Measurements from ENCODE around the gene EFCAB11. TPM values are rescaled to one million over a fixed set of nuclear protein-coding genes. Genes with fewer than 3 reads are reported as not detected.

Gene EFCAB11
- total RNA-seq, 2 donors from 2014 or later: 8.2 to 9.6 TPM

GRCh38 chr14:89906000-89906399 is 48.5 kb downstream of the EFCAB11 start:
- Histone ChIP-seq H3K27me3 (replicated peaks; ENCODE audit: insufficient read depth) (no peaks in the 10 kb centered on the region), H3K4me3 (no peak overlapping the region), H3K4me1 (replicated peaks) (no peaks in the 10 kb centered on the region), H3K9me3 (no peaks in the 10 kb centered on the region), H3K27ac (no peak overlapping the region), H3K36me3 (no peaks in the 10 kb centered on the region)
- no peak for DNase-seq (ENCODE audit: low spot score)
- TF ChIP-seq CTCF (IDR thresholded peaks at IDR 0.05): no peak
- TF ChIP-seq POLR2AphosphoS5 (IDR thresholded peaks at IDR 0.05): no peak
- no peak for TF ChIP-seq POLR2A (IDR thresholded peaks at IDR 0.05)
- intact Hi-C loops (cut with DNase I): no loop called here

DNA sequence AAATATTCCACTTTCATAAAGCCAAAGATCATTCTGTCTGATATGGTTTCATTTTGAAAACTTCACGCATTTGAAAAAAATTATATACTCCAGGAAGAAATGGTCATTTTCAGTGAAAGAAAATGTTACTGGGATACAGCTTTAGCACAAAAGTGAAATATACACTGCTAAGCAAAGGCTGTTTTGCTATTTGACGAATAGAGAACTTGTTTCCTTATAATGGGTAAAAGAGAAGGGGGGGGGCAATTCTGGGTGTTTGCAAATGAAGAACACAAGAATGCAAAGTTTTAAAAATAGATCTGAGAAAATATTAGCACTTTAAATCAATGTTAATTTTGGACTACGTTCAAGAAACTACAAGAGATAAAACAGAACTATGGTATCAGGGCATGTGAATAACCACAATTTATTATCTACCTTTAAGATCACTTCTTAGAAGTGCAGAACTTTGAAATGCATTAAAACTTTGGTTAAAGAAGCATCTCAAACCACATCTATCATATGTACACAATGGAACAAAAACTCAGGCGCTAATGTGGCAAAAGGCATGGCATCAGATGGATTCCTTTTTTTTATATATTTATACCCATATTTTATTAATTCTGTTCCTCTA is 51.1 kb downstream of the EFCAB11 start:
- no peak overlapping the region for H3K27ac ChIP-seq
- 37% methylated on average over 4 of the region's 4 CpGs for WGBS
- no peaks in the 10 kb centered on the region for H3K36me3 ChIP-seq
- H3K9me3 ChIP-seq: no peaks in the 10 kb centered on the region
- no peak overlapping the region for H3K4me3 ChIP-seq
- no peak for DNase-seq (ENCODE audit: low spot score)
- no peak for TF ChIP-seq CTCF (IDR thresholded peaks at IDR 0.05)
- no peak for TF ChIP-seq POLR2AphosphoS5 (IDR thresholded peaks at IDR 0.05)
- no peak for TF ChIP-seq POLR2A (IDR thresholded peaks at IDR 0.05)
- no peaks in the 10 kb centered on the region for H3K4me1 ChIP-seq (replicated peaks)
- no peaks in the 10 kb centered on the region for H3K27me3 ChIP-seq (replicated peaks; ENCODE audit: insufficient read depth)
- intact Hi-C loops (cut with DNase I): no loop called here

DNA sequence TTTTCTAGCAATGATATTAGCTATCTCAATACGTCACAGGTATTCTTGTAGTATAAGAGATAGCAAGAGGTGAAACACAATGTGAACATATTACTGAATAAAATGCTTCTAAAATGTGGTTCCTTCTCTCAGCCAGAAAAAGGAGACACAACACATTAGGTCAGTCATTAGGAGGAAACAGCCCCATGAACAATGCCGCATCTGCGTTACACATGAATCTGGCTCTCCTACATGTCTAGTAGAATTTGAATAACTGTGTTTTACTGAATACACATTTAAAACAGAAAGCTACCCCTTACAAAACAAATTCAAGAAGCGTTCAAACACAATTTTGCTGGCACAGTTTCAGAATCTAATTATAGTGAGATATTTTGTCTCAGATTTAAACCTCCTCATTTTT is 51.6 kb downstream of the EFCAB11 start:
- H3K4me1 ChIP-seq (replicated peaks): no peaks in the 10 kb centered on the region
- H3K9me3 ChIP-seq: no peaks in the 10 kb centered on the region
- no peak for DNase-seq (ENCODE audit: low spot score)
- TF ChIP-seq POLR2A (IDR thresholded peaks at IDR 0.05) (no peak), POLR2AphosphoS5 (IDR thresholded peaks at IDR 0.05) (no peak), CTCF (IDR thresholded peaks at IDR 0.05) (no peak)
- no peak overlapping the region for H3K4me3 ChIP-seq
- H3K27me3 ChIP-seq (replicated peaks; ENCODE audit: insufficient read depth): no peaks in the 10 kb centered on the region
- intact Hi-C loops (cut with DNase I): no loop called here
- no peak overlapping the region for H3K27ac ChIP-seq
- H3K36me3 ChIP-seq: no peaks in the 10 kb centered on the region
- 61% methylated on average over 4 of the region's 4 CpGs for WGBS

- Histone ChIP-seq H3K27ac (no peak overlapping the region), H3K36me3 (no peaks in the 10 kb centered on the region), H3K4me3 (no peak overlapping the region), H3K27me3 (replicated peaks; ENCODE audit: insufficient read depth) (no peaks in the 10 kb centered on the region), H3K4me1 (replicated peaks) (no peaks in the 10 kb centered on the region), H3K9me3 (no peaks in the 10 kb centered on the region)
- TF ChIP-seq CTCF (IDR thresholded peaks at IDR 0.05) (no peak), POLR2A (IDR thresholded peaks at IDR 0.05) (no peak), POLR2AphosphoS5 (IDR thresholded peaks at IDR 0.05) (no peak)
- 95% methylated on average over 4 of the region's 4 CpGs for WGBS
- no peak for DNase-seq (ENCODE audit: low spot score)
- intact Hi-C loops (cut with DNase I): no loop called here
Observed at GRCh38 chr14:89900802-89901201, 53.7 kb downstream of the EFCAB11 start.

DNA sequence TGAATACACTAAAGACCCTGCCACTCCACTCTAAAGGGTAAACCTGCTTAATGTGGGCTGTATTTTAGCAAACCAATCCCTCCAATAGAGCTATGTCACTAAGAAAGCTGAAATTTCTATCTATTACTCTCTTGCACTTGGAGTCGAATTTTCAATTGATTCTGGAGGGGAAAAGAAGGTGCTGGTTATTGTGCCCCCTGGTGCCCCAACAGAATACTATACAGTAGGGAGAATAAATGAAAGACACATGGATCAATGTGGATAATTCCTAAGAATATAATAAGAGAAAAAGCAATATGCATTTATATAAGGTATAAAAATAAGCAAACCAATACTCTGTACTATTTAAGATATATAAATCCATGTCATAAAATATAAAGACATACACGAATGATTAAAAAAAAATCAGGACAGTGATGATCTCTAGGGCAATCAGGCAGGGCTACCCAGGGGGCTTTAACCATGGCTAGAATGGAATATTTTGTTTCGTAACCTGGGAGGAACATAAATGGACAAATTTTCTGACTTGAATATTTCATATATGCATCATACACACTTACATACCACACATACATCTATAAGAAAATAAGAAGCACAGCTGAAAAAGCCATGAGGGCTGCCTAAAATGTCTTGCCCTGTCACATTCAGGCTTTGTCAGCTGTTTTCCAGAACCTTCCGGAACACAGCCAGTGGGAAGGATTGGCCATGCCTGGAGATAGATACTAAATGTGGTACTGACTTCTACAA is 54.4 kb downstream of the EFCAB11 start:
- no peaks in the 10 kb centered on the region for H3K9me3 ChIP-seq
- H3K27ac ChIP-seq: no peak overlapping the region
- 84% methylated on average over 4 of the region's 4 CpGs for WGBS
- H3K36me3 ChIP-seq: no peaks in the 10 kb centered on the region
- DNase-seq (ENCODE audit: low spot score): no peak
- H3K4me3 ChIP-seq: no peak overlapping the region
- H3K4me1 ChIP-seq (replicated peaks): no peaks in the 10 kb centered on the region
- intact Hi-C loops (cut with DNase I): no loop called here
- H3K27me3 ChIP-seq (replicated peaks; ENCODE audit: insufficient read depth): no peaks in the 10 kb centered on the region
- TF ChIP-seq POLR2AphosphoS5 (IDR thresholded peaks at IDR 0.05): no peak
- TF ChIP-seq CTCF (IDR thresholded peaks at IDR 0.05): peak in 3 of 4 experiments; percentile 22 to 41 (median 33)
